Sigmoid colon (tissue), 7 donors: ENCODE data around the gene WTAP. TPM values are rescaled to one million over a fixed set of nuclear protein-coding genes. Genes with fewer than 3 reads are reported as not detected.
"Not testable (repeated sequence)": the region's sequence is repeated elsewhere in the genome, so short reads cannot be mapped to it uniquely, and the experiment has no call there.

Source experiments
- DNase-seq: peaks from one replicate; pipeline ENCODE4 v3.0.0-alpha.2; 2019
- H3K27ac ChIP-seq, 4 donors: fragments of 200-600 bp; sonication (generic); one replicate each; pipeline ENCODE4 v1.5.1; 2016 to 2019; ENCODE audit warnings: mild to moderate bottlenecking in 1 of 4
- H3K27me3 ChIP-seq, 3 donors: fragments of 200-600 bp; sonication (generic); one replicate each; pipeline ENCODE4 v1.5.1; 2019; ENCODE audit warnings: mild to moderate bottlenecking in 1 of 3
- H3K36me3 ChIP-seq, 4 donors: fragments of 200-600 bp; sonication (generic); one replicate each; pipeline ENCODE4 v1.5.1; 2016 to 2019
- H3K4me1 ChIP-seq, 4 donors: fragments of 200-600 bp; sonication (generic); one replicate each; pipeline ENCODE4 v1.5.1; 2017 to 2019
- H3K4me3 ChIP-seq, 4 donors: fragments of 200-600 bp; sonication (generic); one replicate each; pipeline ENCODE4 v1.5.1; 2017 to 2019; ENCODE audit warnings: mild to moderate bottlenecking in 2 of 4, moderate library complexity in 1 of 4
- H3K9me3 ChIP-seq, 4 donors: fragments of 200-600 bp in 3 of 4; sonication (generic) in 3 of 4; one replicate each; pipeline versions ENCODE4 v1.5.1 to v1.6.1; 2013 to 2019
- CTCF ChIP-seq, 4 experiments: fragments of 450-650 bp in 3 of 4; fragments of 200-600 bp in 1 of 4; IDR thresholded peaks; one replicate each; pipeline ENCODE4 v1.5.1; 2016 to 2019; ENCODE audit warnings: antibody characterized with exemption in 4 of 4, mild to moderate bottlenecking in 3 of 4, moderate library complexity in 2 of 4
- EP300 ChIP-seq, 4 donors: sonication (generic); formaldehyde crosslinking; IDR thresholded peaks; one replicate each; pipeline ENCODE4 v1.6.1; 2017; ENCODE audit warnings: antibody characterized with exemption in 4 of 4
- POLR2A ChIP-seq, 2 donors: fragments of 450-650 bp; IDR thresholded peaks; one replicate each; pipeline ENCODE4 v1.6.1; 2016; ENCODE audit warnings: antibody characterized with exemption in 2 of 2, mild to moderate bottlenecking in 2 of 2, moderate library complexity in 2 of 2
- POLR2AphosphoS5 ChIP-seq, 4 donors: sonication (generic); formaldehyde crosslinking; IDR thresholded peaks; one replicate each; pipeline ENCODE4 v1.6.1; 2017; ENCODE audit warnings: antibody characterized with exemption in 4 of 4
- WGBS, 2 donors: extraction: QIAGEN DNeasy Blood & Tissue Kit; methylation state at CpG; one replicate each; pipeline ENCODE4 v1.1.7; 2013; 5-methylcytosine and 5-hydroxymethylcytosine counted together
- intact Hi-C: fragments of 100-400 bp; cut with DNase I; formaldehyde crosslinking; loops from one replicate; pipeline ENCODE4 v1.15.1; 2023
- polyA plus RNA-seq, 3 donors: library from polyadenylated mRNA; stranded (reverse); fragments of 200-250 nt; gene quantifications; one replicate each; pipeline ENCODE4 v1.2.3, GENCODE V29; 2013
- total RNA-seq, 4 donors: library from RNA; depleted of rRNA; stranded (reverse); fragments of >200 nt; gene quantifications; one replicate each; pipeline ENCODE4 v1.1.0, GENCODE V29; 2016
- donor health status: healthy with polysubstance abuse.
- donor health status: Bipolar disorder and iron deficiency.
- donor health status: healthy.

Gene WTAP
- total and polyA plus RNA-seq, 7 donors, result 55.9 to 93.8 (median 71.7) TPM

GRCh38 chr6:159790956-159791598 lies 63.8 kb downstream of the WTAP start:
- no peaks in the 10 kb centered on the region for H3K9me3 ChIP-seq
- H3K27me3 ChIP-seq, result no peaks in the 10 kb centered on the region
- TF ChIP-seq POLR2A (IDR thresholded peaks at IDR 0.05) (no peak), EP300 (IDR thresholded peaks at IDR 0.05) (no peak), POLR2AphosphoS5 (IDR thresholded peaks at IDR 0.05) (no peak), CTCF (IDR thresholded peaks at IDR 0.05) (no peak)
- peak overlapping the region; percentile 96 to 99 (median 98) for H3K27ac ChIP-seq
- H3K4me1 ChIP-seq, result peaks cover 0 to 63% (median 50%) of the 10 kb centered on the region in 4 donors
- H3K4me3 ChIP-seq, result peak overlapping the region; percentile 86 to 97 (median 96)
- peaks cover 10 to 36% (median 14%) of the 10 kb centered on the region in 4 donors for H3K36me3 ChIP-seq
- intact Hi-C loops, result loop anchor here (2.0 kb wide), 2 partner anchors 178 to 240 kb away; partner anchors contain the start of gene IGF2R
- 8 to 15% methylated on average over 18 of the region's 18 CpGs for WGBS, 2 donors
- no peak for DNase-seq

GRCh38 chr6:159794976-159795375 lies 67.7 kb downstream of the WTAP start:
- intact Hi-C loops, DNase-seq, H3K9me3 ChIP-seq, H3K4me3 ChIP-seq, H3K27ac ChIP-seq, H3K27me3 ChIP-seq: not testable (repeated sequence)
- WGBS, 2 donors, result 83 to 89% methylated on average over 8 of the region's 8 CpGs
- Histone ChIP-seq H3K36me3 (peaks cover 7 to 60% (median 40%) of the 10 kb centered on the region in 4 donors), H3K4me1 (peaks cover 0 to 36% (median 32%) of the 10 kb centered on the region in 4 donors)

GRCh38 chr6:159797554-159797953 lies 70.2 kb downstream of the WTAP start:
- no peak for DNase-seq
- Histone ChIP-seq H3K36me3 (peaks cover 4 to 56% (median 39%) of the 10 kb centered on the region in 4 donors), H3K4me3 (no peak overlapping the region), H3K27me3 (no peaks in the 10 kb centered on the region), H3K4me1 (peaks cover 0 to 19% (median 15%) of the 10 kb centered on the region in 4 donors), H3K9me3 (no peaks in the 10 kb centered on the region), H3K27ac (no peak overlapping the region)
- 43 to 46% methylated on average over 1 of the region's 1 CpG for WGBS, 2 donors
- intact Hi-C loops, result no loop called here
- TF ChIP-seq EP300 (IDR thresholded peaks at IDR 0.05), result no peak
- TF ChIP-seq CTCF (IDR thresholded peaks at IDR 0.05), result no peak
- no peak for TF ChIP-seq POLR2A (IDR thresholded peaks at IDR 0.05)
- TF ChIP-seq POLR2AphosphoS5 (IDR thresholded peaks at IDR 0.05), result no peak

- Histone ChIP-seq H3K27ac (no peak within 1 kb of the TSS), H3K4me1 (no peaks in the 10 kb centered on the region), H3K36me3 (peaks cover 0 to 42% (median 31%) of the 10 kb centered on the region in 4 donors), H3K4me3 (no peak within 1 kb of the TSS), H3K27me3 (no peaks in the 10 kb centered on the region), H3K9me3 (no peaks in the 10 kb centered on the region)
- TF ChIP-seq POLR2AphosphoS5 (IDR thresholded peaks at IDR 0.05) (no peak), POLR2A (IDR thresholded peaks at IDR 0.05) (no peak), CTCF (IDR thresholded peaks at IDR 0.05) (no peak), EP300 (IDR thresholded peaks at IDR 0.05) (no peak)
- WGBS, 2 donors, result 93 to 94% methylated on average over 50 of the region's 50 CpGs
- intact Hi-C loops, result no loop called here
- DNase-seq, result no peak
Measured at GRCh38 chr6:159800141-159800865, 73.0 kb downstream of the WTAP start, which contains the start of gene PNLDC1. TSS of gene PNLDC1 (plus strand) at chr6:159800276. CDS start at chr6:159800308, 32 bp downstream.

- Histone ChIP-seq H3K4me1 (no peaks in the 10 kb centered on the region), H3K9me3 (no peaks in the 10 kb centered on the region), H3K27ac (no peak overlapping the region), H3K36me3 (peaks cover 0 to 38% (median 25%) of the 10 kb centered on the region in 4 donors), H3K4me3 (no peak overlapping the region), H3K27me3 (no peaks in the 10 kb centered on the region)
- TF ChIP-seq CTCF (IDR thresholded peaks at IDR 0.05) (no peak), POLR2AphosphoS5 (IDR thresholded peaks at IDR 0.05) (no peak), POLR2A (IDR thresholded peaks at IDR 0.05) (no peak), EP300 (IDR thresholded peaks at IDR 0.05) (no peak)
- WGBS, 2 donors, result 57 to 86% methylated on average over 8 of the region's 8 CpGs
- no peak for DNase-seq
- intact Hi-C loops, result no loop called here
Measured at GRCh38 chr6:159801935-159802334, 74.6 kb downstream of the WTAP start.
